Measurements from ENCODE around the gene ARHGEF7. TPM values are rescaled to one million over a fixed set of nuclear protein-coding genes. Genes with fewer than 3 reads are reported as not detected.
A peak's percentile ranks its signal among the peaks of the same experiment; 100 is the strongest.

The ARHGEF7 gene
- total RNA-seq, 2 experiments from 2014 or later: 67.0 to 71.2 TPM

- H3K36me3 Mint-ChIP-seq (ENCODE audit: low read depth): no peaks in the 10 kb centered on the region
- H3K27me3 Mint-ChIP-seq: no peaks in the 10 kb centered on the region
- CTCF ChIA-PET: no interaction called here
- TF ChIP-seq CTCF (IDR thresholded peaks at IDR 0.05): no peak
- POLR2A ChIA-PET: no interaction called here
- ATAC-seq (peak; percentile 55), DNase-seq (peak; percentile 31)
- peak overlapping the region; percentile 84 for H3K27ac Mint-ChIP-seq
- intact Hi-C loops (cut with micrococcal nuclease): no loop called here
- no peaks in the 10 kb centered on the region for H3K9me3 Mint-ChIP-seq
- H3K4me1 Mint-ChIP-seq (ENCODE audit: low read depth): peaks cover 10% of the 10 kb centered on the region
- peak overlapping the region; percentile 75 for H3K4me3 Mint-ChIP-seq
Measured at GRCh38 chr13:111323950-111324651, 209.0 kb downstream of the ARHGEF7 start.

GRCh38 chr13:111324736-111325135, 209.6 kb downstream of the ARHGEF7 start:
- no peak for TF ChIP-seq CTCF (IDR thresholded peaks at IDR 0.05)
- DNase-seq (no peak), ATAC-seq (no peak)
- H3K4me1 Mint-ChIP-seq (ENCODE audit: low read depth): peaks cover 10% of the 10 kb centered on the region
- H3K4me3 Mint-ChIP-seq: no peak overlapping the region
- intact Hi-C loops (cut with micrococcal nuclease): no loop called here
- H3K36me3 Mint-ChIP-seq (ENCODE audit: low read depth): no peaks in the 10 kb centered on the region
- ChIA-PET CTCF (no interaction called here), POLR2A (no interaction called here)
- peak overlapping the region; percentile 84 for H3K27ac Mint-ChIP-seq
- no peaks in the 10 kb centered on the region for H3K27me3 Mint-ChIP-seq
- no peaks in the 10 kb centered on the region for H3K9me3 Mint-ChIP-seq

- Mint-ChIP-seq H3K27ac (no peak overlapping the region), H3K9me3 (no peaks in the 10 kb centered on the region), H3K27me3 (no peaks in the 10 kb centered on the region), H3K36me3 (ENCODE audit: low read depth) (no peaks in the 10 kb centered on the region), H3K4me3 (no peak overlapping the region), H3K4me1 (ENCODE audit: low read depth) (peaks cover 10% of the 10 kb centered on the region)
- ChIA-PET CTCF (no interaction called here), POLR2A (no interaction called here)
- no peak for TF ChIP-seq CTCF (IDR thresholded peaks at IDR 0.05)
- DNase-seq (no peak), ATAC-seq (no peak)
- intact Hi-C loops (cut with micrococcal nuclease): no loop called here
Measured at GRCh38 chr13:111325146-111325890, 210.2 kb downstream of the ARHGEF7 start.

- POLR2A ChIA-PET: no interaction called here
- Mint-ChIP-seq H3K4me3 (no peak overlapping the region), H3K4me1 (ENCODE audit: low read depth) (peaks cover 10% of the 10 kb centered on the region), H3K9me3 (no peaks in the 10 kb centered on the region), H3K36me3 (ENCODE audit: low read depth) (no peaks in the 10 kb centered on the region), H3K27ac (no peak overlapping the region), H3K27me3 (no peaks in the 10 kb centered on the region)
- ATAC-seq (no peak), DNase-seq (no peak)
- CTCF ChIA-PET: no interaction called here
- no peak for TF ChIP-seq CTCF (IDR thresholded peaks at IDR 0.05)
- intact Hi-C loops (cut with micrococcal nuclease): no loop called here
Measured at GRCh38 chr13:111325941-111326620, 211.0 kb downstream of the ARHGEF7 start.

- H3K4me1 Mint-ChIP-seq (ENCODE audit: low read depth): peaks cover 10% of the 10 kb centered on the region
- H3K27ac Mint-ChIP-seq: no peak overlapping the region
- H3K9me3 Mint-ChIP-seq: no peaks in the 10 kb centered on the region
- DNase-seq (no peak), ATAC-seq (no peak)
- POLR2A ChIA-PET: no interaction called here
- no peaks in the 10 kb centered on the region for H3K36me3 Mint-ChIP-seq (ENCODE audit: low read depth)
- CTCF ChIA-PET: no interaction called here
- intact Hi-C loops (cut with micrococcal nuclease): no loop called here
- H3K4me3 Mint-ChIP-seq: no peak overlapping the region
- TF ChIP-seq CTCF (IDR thresholded peaks at IDR 0.05): no peak
- no peaks in the 10 kb centered on the region for H3K27me3 Mint-ChIP-seq
Measured at GRCh38 chr13:111326621-111326965, 211.5 kb downstream of the ARHGEF7 start.

All from activated CD8-positive, alpha-beta T cell treated with anti-CD3 and anti-CD28 coated beads for 36 hours (primary cell).